8988T (cell line): Measurements from ENCODE around the gene FASN.

ENCODE experiments used
- DNase-seq: peaks from one replicate; pipeline ENCODE4 v3.0.0; 2011

FASN gene

GRCh38 chr17:82086941-82087906 lies 10.8 kb downstream of the FASN start:
- DNase-seq = no peak

GRCh38 chr17:82085931-82086764 lies 11.9 kb downstream of the FASN start:
- DNase-seq = no peak

- no peak for DNase-seq
Observed at GRCh38 chr17:82085031-82085861, 12.8 kb downstream of the FASN start.

- DNase-seq = no peak
Observed at GRCh38 chr17:82084373-82085030, 13.5 kb downstream of the FASN start.

- DNase-seq = no peak
Observed at GRCh38 chr17:82083533-82084359, 14.3 kb downstream of the FASN start.

- no peak for DNase-seq
Observed at GRCh38 chr17:82083009-82083408, 15.0 kb downstream of the FASN start.

GRCh38 chr17:82082456-82082855 lies 15.6 kb downstream of the FASN start:
- DNase-seq = no peak

- DNase-seq = no peak
Observed at GRCh38 chr17:82081966-82082365, 16.1 kb downstream of the FASN start.

- DNase-seq = no peak
Observed at GRCh38 chr17:82081546-82081945, 16.5 kb downstream of the FASN start.

GRCh38 chr17:82080789-82081464 lies 17.1 kb downstream of the FASN start:
- DNase-seq = no peak

- DNase-seq = no peak
Observed at GRCh38 chr17:82080048-82080788, 17.8 kb downstream of the FASN start.

GRCh38 chr17:82079001-82079677 lies 18.9 kb downstream of the FASN start:
- no peak for DNase-seq

- no peak for DNase-seq
Observed at GRCh38 chr17:82078433-82078832, 19.6 kb downstream of the FASN start.

- no peak for DNase-seq
Observed at GRCh38 chr17:82077617-82078358, 20.2 kb downstream of the FASN start.

GRCh38 chr17:82076785-82077591 lies 21.0 kb downstream of the FASN start:
- DNase-seq = no peak

GRCh38 chr17:82076018-82076784 lies 21.8 kb downstream of the FASN start:
- DNase-seq = no peak

GRCh38 chr17:82073446-82073845 lies 24.6 kb downstream of the FASN start:
- DNase-seq = no peak
